Adrenal gland (tissue), 5 donors: ENCODE measurements around the gene AGT.

ENCODE experiments used
- POLR2A ChIP-seq, 2 donors: fragments of 450-650 bp; IDR thresholded peaks; one replicate each; pipeline ENCODE4 v1.6.1; 2017; ENCODE audit warnings: antibody characterized with exemption in 2 of 2, mild to moderate bottlenecking in 2 of 2, moderate library complexity in 1 of 2
- TF ChIP-seq, protein P1 (sequence below), 6 experiments: fragments of 450-650 bp in 4 of 6; fragments of 200-600 bp in 2 of 6; sonication (generic) in 1 of 6; IDR thresholded peaks; 1 replicate in 5 of 6; 2 replicates in 1 of 6; pipeline versions ENCODE4 v1.5.1 to v1.8.0; 2016 to 2021; ENCODE audit warnings: antibody characterized with exemption in 6 of 6, mild to moderate bottlenecking in 2 of 6, moderate library complexity in 1 of 6
- donor health status: DM: no; HTN: no; CAD: no.

GRCh38 chr1:230679825-230680224 lies 34.1 kb downstream of the AGT start:
- no peak for TF ChIP-seq POLR2A (IDR thresholded peaks at IDR 0.05)
- TF ChIP-seq, protein P1, sequence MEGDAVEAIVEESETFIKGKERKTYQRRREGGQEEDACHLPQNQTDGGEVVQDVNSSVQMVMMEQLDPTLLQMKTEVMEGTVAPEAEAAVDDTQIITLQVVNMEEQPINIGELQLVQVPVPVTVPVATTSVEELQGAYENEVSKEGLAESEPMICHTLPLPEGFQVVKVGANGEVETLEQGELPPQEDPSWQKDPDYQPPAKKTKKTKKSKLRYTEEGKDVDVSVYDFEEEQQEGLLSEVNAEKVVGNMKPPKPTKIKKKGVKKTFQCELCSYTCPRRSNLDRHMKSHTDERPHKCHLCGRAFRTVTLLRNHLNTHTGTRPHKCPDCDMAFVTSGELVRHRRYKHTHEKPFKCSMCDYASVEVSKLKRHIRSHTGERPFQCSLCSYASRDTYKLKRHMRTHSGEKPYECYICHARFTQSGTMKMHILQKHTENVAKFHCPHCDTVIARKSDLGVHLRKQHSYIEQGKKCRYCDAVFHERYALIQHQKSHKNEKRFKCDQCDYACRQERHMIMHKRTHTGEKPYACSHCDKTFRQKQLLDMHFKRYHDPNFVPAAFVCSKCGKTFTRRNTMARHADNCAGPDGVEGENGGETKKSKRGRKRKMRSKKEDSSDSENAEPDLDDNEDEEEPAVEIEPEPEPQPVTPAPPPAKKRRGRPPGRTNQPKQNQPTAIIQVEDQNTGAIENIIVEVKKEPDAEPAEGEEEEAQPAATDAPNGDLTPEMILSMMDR (IDR thresholded peaks at IDR 0.05): no peak
